HL-60/S4 (cell line): ENCODE measurements around the gene ALDH6A1.

ENCODE experiments used
- in situ Hi-C: fragments of 300-500 bp; cut with MboI; formaldehyde crosslinking; loops from 2 replicates; pipeline ENCODE4 v1.14.3; 2022; ENCODE audit warnings: low sequenced_read_pairs

ALDH6A1 gene

GRCh38 chr14:74049876-74050495 is 34.3 kb downstream of the ALDH6A1 start:
- in situ Hi-C loops: no loop called here

- in situ Hi-C loops: no loop called here
These were observed 36.0 kb downstream of the ALDH6A1 start for GRCh38 chr14:74048281-74048680.

GRCh38 chr14:74045522-74045921 is 38.7 kb downstream of the ALDH6A1 start:
- in situ Hi-C loops: no loop called here

GRCh38 chr14:74042296-74042695 is 42.0 kb downstream of the ALDH6A1 start:
- in situ Hi-C loops: no loop called here

GRCh38 chr14:74038020-74038859 is 46.0 kb downstream of the ALDH6A1 start:
- in situ Hi-C loops: no loop called here

GRCh38 chr14:74035556-74035955 is 48.7 kb downstream of the ALDH6A1 start:
- in situ Hi-C loops: no loop called here

GRCh38 chr14:74034572-74034971 is 49.7 kb downstream of the ALDH6A1 start:
- in situ Hi-C loops: no loop called here

GRCh38 chr14:74029136-74029535 is 55.1 kb downstream of the ALDH6A1 start:
- in situ Hi-C loops: no loop called here

GRCh38 chr14:74022346-74022745 is 61.9 kb downstream of the ALDH6A1 start:
- in situ Hi-C loops: no loop called here

GRCh38 chr14:74019408-74020137 is 64.7 kb downstream of the ALDH6A1 start:
- in situ Hi-C loops: no loop called here

- in situ Hi-C loops: no loop called here
These were observed 65.5 kb downstream of the ALDH6A1 start, which contains the start of the genes BBOF1 and ENTPD5 for GRCh38 chr14:74018586-74019407. Gene BBOF1 (plus strand): TSS chr14:74019349. CDS start chr14:74019479, 130 bp downstream. Gene ENTPD5 (minus strand): TSS chr14:74019288. CDS start chr14:73988102, 31,186 bp downstream.

- in situ Hi-C loops: no loop called here
These were observed 66.1 kb downstream of the ALDH6A1 start for GRCh38 chr14:74018174-74018585.

GRCh38 chr14:74015963-74016362 is 68.3 kb downstream of the ALDH6A1 start:
- in situ Hi-C loops: no loop called here

- in situ Hi-C loops: no loop called here
These were observed 69.1 kb downstream of the ALDH6A1 start for GRCh38 chr14:74015176-74015575.

GRCh38 chr14:74014299-74014698 is 70.0 kb downstream of the ALDH6A1 start:
- in situ Hi-C loops: no loop called here

GRCh38 chr14:74008843-74009499 is 75.3 kb downstream of the ALDH6A1 start:
- in situ Hi-C loops: no loop called here
